ENCODE measurements around the gene AMOTL2. TPM values are rescaled to one million over a fixed set of nuclear protein-coding genes. Genes with fewer than 3 reads are reported as not detected.
A peak's percentile ranks its signal among the peaks of the same experiment; 100 is the strongest.

Gene AMOTL2
- total RNA-seq, 2 donors from 2014 or later, result 65.1 to 71.5 TPM

- Histone ChIP-seq H3K4me1 (peaks cover 96% of the 10 kb centered on the region), H3K36me3 (replicated peaks in 1 of 2; ENCODE audit: insufficient read depth in 1 of 2, low read depth in 2 of 2) (peaks cover 23 to 26% of the 10 kb centered on the region in 2 donors), H3K4me3 (no peak overlapping the region), H3K9me3 (no peaks in the 10 kb centered on the region), H3K27ac (peak overlapping the region; percentile 66 to 99 (median 98)), H3K27me3 (no peaks in the 10 kb centered on the region)
- intact Hi-C loops (cut with DNase I), result no loop called here
- TF ChIP-seq POLR2A (IDR thresholded peaks at IDR 0.05) (no peak), CTCF (IDR thresholded peaks at IDR 0.05) (no peak)
- 78 to 89% methylated on average over 4 to 6 of the region's 6 CpGs for WGBS, 2 donors
- peak in 1 of 4 donors; percentile 4 for DNase-seq
- ATAC-seq, result no peak
Measured at GRCh38 chr3:134362670-134363380, 11.4 kb downstream of the AMOTL2 start.

GRCh38 chr3:134362221-134362620, 12.0 kb downstream of the AMOTL2 start:
- no peak for ATAC-seq
- no peak for TF ChIP-seq POLR2A (IDR thresholded peaks at IDR 0.05)
- no peak for TF ChIP-seq CTCF (IDR thresholded peaks at IDR 0.05)
- no peaks in the 10 kb centered on the region for H3K27me3 ChIP-seq
- peak in 1 of 4 donors; percentile 7 for DNase-seq
- H3K4me1 ChIP-seq, result peaks cover 97% of the 10 kb centered on the region
- H3K36me3 ChIP-seq (replicated peaks in 1 of 2; ENCODE audit: insufficient read depth in 1 of 2, low read depth in 2 of 2), result peaks cover 23 to 26% of the 10 kb centered on the region in 2 donors
- WGBS, 2 donors, result 92 to 98% methylated on average over 6 of the region's 6 CpGs
- H3K4me3 ChIP-seq, result no peak overlapping the region
- intact Hi-C loops (cut with DNase I), result no loop called here
- H3K9me3 ChIP-seq, result no peaks in the 10 kb centered on the region
- peak overlapping the region in 3 of 4 donors; percentile 98 to 99 (median 98) for H3K27ac ChIP-seq

GRCh38 chr3:134361162-134361835, 12.9 kb downstream of the AMOTL2 start:
- intact Hi-C loops (cut with DNase I), result no loop called here
- no peak for TF ChIP-seq CTCF (IDR thresholded peaks at IDR 0.05)
- no peak for TF ChIP-seq POLR2A (IDR thresholded peaks at IDR 0.05)
- DNase-seq (peak in 1 of 4 donors; percentile 12), ATAC-seq (no peak)
- Histone ChIP-seq H3K4me3 (no peak overlapping the region), H3K4me1 (peaks cover 95% of the 10 kb centered on the region), H3K27me3 (no peaks in the 10 kb centered on the region), H3K9me3 (no peaks in the 10 kb centered on the region), H3K36me3 (replicated peaks in 1 of 2; ENCODE audit: insufficient read depth in 1 of 2, low read depth in 2 of 2) (peaks cover 23 to 26% of the 10 kb centered on the region in 2 donors), H3K27ac (peak overlapping the region in 3 of 4 donors; percentile 81 to 99 (median 98))
- WGBS, 2 donors, result 87 to 94% methylated on average over 27 to 31 of the region's 33 CpGs

GRCh38 chr3:134360046-134360445, 14.2 kb downstream of the AMOTL2 start:
- ATAC-seq (no peak), DNase-seq (no peak)
- TF ChIP-seq CTCF (IDR thresholded peaks at IDR 0.05), result no peak
- TF ChIP-seq POLR2A (IDR thresholded peaks at IDR 0.05), result no peak
- Histone ChIP-seq H3K4me1 (peaks cover 91% of the 10 kb centered on the region), H3K4me3 (no peak overlapping the region), H3K9me3 (no peaks in the 10 kb centered on the region), H3K27me3 (no peaks in the 10 kb centered on the region), H3K27ac (peak overlapping the region; percentile 22 to 98 (median 78)), H3K36me3 (replicated peaks in 1 of 2; ENCODE audit: insufficient read depth in 1 of 2, low read depth in 2 of 2) (peaks cover 20 to 21% of the 10 kb centered on the region in 2 donors)
- WGBS, 2 donors, result 87 to 90% methylated on average over 11 to 12 of the region's 12 CpGs
- intact Hi-C loops (cut with DNase I), result no loop called here
